ENCODE measurements around the gene SMARCD2. TPM values are rescaled to one million over a fixed set of nuclear protein-coding genes. Genes with fewer than 3 reads are reported as not detected.
A peak's percentile ranks its signal among the peaks of the same experiment; 100 is the strongest.

Gene SMARCD2
- total RNA-seq, 1 experiment from 2014 or later: 98.7 TPM

DNA sequence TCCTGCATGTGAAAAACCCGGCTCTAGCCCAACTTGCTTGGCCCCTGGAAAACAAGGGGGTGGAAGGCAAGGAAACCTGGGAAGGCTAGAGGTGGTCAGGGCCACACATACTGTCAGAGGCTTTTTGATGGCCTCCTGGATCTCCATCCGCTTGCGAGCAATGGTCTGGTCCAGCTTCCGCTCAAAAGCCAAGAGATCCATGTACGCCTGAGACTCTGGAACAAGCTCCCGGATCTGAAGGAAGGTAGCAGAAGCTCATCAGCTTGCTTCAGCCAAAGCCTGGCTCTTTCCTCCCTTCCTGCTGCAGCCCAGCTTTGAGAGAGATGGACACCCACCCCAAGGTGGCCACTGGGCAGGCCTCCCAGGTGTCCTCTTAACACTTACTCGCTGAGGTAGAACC lies 5.7 kb downstream of the SMARCD2 start:
- no peak for DNase-seq
- Histone ChIP-seq H3K9me3 (ENCODE audit: insufficient read depth, low read depth) (no peaks in the 10 kb centered on the region), H2AFZ (no peak overlapping the region), H3K4me1 (replicated peaks; ENCODE audit: insufficient read depth) (peaks cover 39% of the 10 kb centered on the region), H3K27ac (no peak overlapping the region), H3K9me2 (ENCODE audit: insufficient read depth) (no peaks in the 10 kb centered on the region), H3F3A (ENCODE audit: insufficient read depth, low read depth) (peaks cover 40% of the 10 kb centered on the region), H3K27me3 (ENCODE audit: insufficient read depth, low read depth) (no peaks in the 10 kb centered on the region), H3K4me3 (no peak overlapping the region), H3K36me3 (ENCODE audit: low read depth) (0 out of 2 replicates have a peak, but pooled peaks cover 6% of the 10 kb centered on the region), H3K79me2 (ENCODE audit: low read depth) (peaks cover 56% of the 10 kb centered on the region), H3K4me2 (no peak overlapping the region), H4K20me1 (ENCODE audit: insufficient read depth) (peaks cover 12% of the 10 kb centered on the region)
- ChIA-PET CTCF (no interaction called here), POLR2A (ENCODE audit: unreplicated experiment) (no interaction called here)
- intact Hi-C loops (cut with micrococcal nuclease; ENCODE audit: unreplicated experiment): no loop called here
- TF ChIP-seq, protein P1, sequence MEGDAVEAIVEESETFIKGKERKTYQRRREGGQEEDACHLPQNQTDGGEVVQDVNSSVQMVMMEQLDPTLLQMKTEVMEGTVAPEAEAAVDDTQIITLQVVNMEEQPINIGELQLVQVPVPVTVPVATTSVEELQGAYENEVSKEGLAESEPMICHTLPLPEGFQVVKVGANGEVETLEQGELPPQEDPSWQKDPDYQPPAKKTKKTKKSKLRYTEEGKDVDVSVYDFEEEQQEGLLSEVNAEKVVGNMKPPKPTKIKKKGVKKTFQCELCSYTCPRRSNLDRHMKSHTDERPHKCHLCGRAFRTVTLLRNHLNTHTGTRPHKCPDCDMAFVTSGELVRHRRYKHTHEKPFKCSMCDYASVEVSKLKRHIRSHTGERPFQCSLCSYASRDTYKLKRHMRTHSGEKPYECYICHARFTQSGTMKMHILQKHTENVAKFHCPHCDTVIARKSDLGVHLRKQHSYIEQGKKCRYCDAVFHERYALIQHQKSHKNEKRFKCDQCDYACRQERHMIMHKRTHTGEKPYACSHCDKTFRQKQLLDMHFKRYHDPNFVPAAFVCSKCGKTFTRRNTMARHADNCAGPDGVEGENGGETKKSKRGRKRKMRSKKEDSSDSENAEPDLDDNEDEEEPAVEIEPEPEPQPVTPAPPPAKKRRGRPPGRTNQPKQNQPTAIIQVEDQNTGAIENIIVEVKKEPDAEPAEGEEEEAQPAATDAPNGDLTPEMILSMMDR (conservative IDR thresholded peaks at IDR 0.05): no peak
- TF ChIP-seq EZH2 (IDR thresholded peaks at IDR 0.05; ENCODE audit: low read depth): no peak
- BruUV-seq (replicated peaks): no TSS peak

DNA sequence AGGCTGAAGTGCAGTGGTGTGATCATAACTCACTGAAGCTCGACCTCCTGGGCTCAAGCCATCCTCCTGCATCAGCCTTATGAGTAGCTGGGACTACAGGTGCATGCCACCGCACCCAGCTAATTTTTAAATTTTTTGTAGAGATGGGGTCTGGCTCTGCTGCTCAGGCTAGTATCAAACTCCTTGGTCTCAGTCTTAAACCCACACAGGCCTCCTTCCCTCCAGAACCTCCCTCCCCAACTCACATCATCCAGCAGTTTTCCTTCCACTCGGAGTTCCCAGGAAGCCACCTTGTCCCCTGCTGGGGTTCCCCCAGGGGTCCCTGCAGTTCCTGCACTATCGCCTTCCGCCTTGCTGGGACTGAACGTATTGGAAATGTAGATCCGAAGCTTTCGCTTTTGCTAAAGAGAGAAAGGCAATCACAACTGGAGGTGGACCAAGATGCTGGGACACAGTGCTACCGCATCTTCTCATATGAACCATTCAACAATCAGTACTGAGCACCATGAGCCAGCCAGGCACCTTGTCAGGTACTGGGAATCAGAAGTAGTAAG lies 7.2 kb downstream of the SMARCD2 start:
- no peaks in the 10 kb centered on the region for H3K9me2 ChIP-seq (ENCODE audit: insufficient read depth)
- no TSS peak for BruUV-seq (replicated peaks)
- H3K27me3 ChIP-seq (ENCODE audit: insufficient read depth, low read depth): no peaks in the 10 kb centered on the region
- H4K20me1 ChIP-seq (ENCODE audit: insufficient read depth): peaks cover 12% of the 10 kb centered on the region
- H3F3A ChIP-seq (ENCODE audit: insufficient read depth, low read depth): peaks cover 47% of the 10 kb centered on the region
- peaks cover 26% of the 10 kb centered on the region for H3K4me1 ChIP-seq (replicated peaks; ENCODE audit: insufficient read depth)
- TF ChIP-seq, protein P1 (conservative IDR thresholded peaks at IDR 0.05): peak; percentile 24; the same call in 1 of the 2 replicates
- TF ChIP-seq EZH2 (IDR thresholded peaks at IDR 0.05; ENCODE audit: low read depth): no peak
- POLR2A ChIA-PET (ENCODE audit: unreplicated experiment): no interaction called here
- H3K79me2 ChIP-seq (ENCODE audit: low read depth): peaks cover 40% of the 10 kb centered on the region
- intact Hi-C loops (cut with micrococcal nuclease; ENCODE audit: unreplicated experiment): no loop called here
- no peak for DNase-seq
- H3K4me3 ChIP-seq: no peak overlapping the region
- H3K4me2 ChIP-seq: no peak overlapping the region
- H3K27ac ChIP-seq: no peak overlapping the region
- CTCF ChIA-PET: no interaction called here
- H3K9me3 ChIP-seq (ENCODE audit: insufficient read depth, low read depth): no peaks in the 10 kb centered on the region
- H3K36me3 ChIP-seq (ENCODE audit: low read depth): 0 out of 2 replicates have a peak, but pooled peaks cover 13% of the 10 kb centered on the region
- H2AFZ ChIP-seq: no peak overlapping the region

DNA sequence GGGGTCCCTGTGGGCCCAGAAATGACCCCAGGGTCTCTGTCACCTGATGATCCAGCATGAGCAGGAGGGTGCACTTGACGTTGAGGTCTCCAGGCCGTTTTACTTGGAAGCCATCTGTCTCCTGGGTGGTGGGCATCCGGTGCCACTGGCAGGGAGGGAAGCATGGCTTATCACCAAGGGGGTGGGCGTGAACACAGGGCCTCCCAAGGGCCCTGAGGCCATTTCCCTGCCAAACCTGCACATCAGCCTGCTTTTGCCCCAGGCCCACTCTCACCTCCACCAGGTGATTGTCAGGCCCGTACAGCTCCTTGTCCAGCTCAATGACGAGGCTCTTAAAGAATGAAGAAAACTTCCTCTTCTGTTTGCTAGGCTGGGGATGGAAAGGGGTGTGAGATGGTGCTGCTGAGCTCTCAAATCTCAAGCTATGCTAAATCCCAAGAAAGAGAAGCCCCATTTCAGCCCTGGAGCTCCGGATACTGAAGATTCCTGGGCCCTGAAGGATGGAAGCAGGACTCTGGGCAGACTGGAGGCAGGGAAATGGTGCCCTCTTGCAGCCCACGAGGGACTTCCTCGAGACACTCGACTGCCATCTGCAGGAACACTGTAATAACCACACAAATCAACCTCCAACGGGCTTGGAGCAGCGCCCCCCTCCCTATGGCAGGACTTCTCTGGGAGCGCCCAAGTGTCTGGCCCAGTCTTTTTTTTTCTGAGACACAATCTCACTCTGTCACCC lies 7.9 kb downstream of the SMARCD2 start:
- ChIA-PET CTCF (no interaction called here), POLR2A (ENCODE audit: unreplicated experiment) (interaction anchor here (0.7 kb wide), 1 partner anchor 56 kb away, joined by 3 read pairs; no protein-coding TSS in a partner anchor)
- Histone ChIP-seq H4K20me1 (ENCODE audit: insufficient read depth) (peaks cover 12% of the 10 kb centered on the region), H3K9me2 (ENCODE audit: insufficient read depth) (no peaks in the 10 kb centered on the region), H3K9me3 (ENCODE audit: insufficient read depth, low read depth) (no peaks in the 10 kb centered on the region), H3K4me1 (replicated peaks; ENCODE audit: insufficient read depth) (peaks cover 20% of the 10 kb centered on the region), H3K27ac (no peak overlapping the region), H2AFZ (no peak overlapping the region), H3K4me3 (no peak overlapping the region), H3F3A (ENCODE audit: insufficient read depth, low read depth) (peaks cover 40% of the 10 kb centered on the region), H3K27me3 (ENCODE audit: insufficient read depth, low read depth) (no peaks in the 10 kb centered on the region), H3K36me3 (ENCODE audit: low read depth) (peaks cover 19% of the 10 kb centered on the region; the same call in 1 of the 2 replicates), H3K4me2 (no peak overlapping the region), H3K79me2 (ENCODE audit: low read depth) (peaks cover 40% of the 10 kb centered on the region)
- no TSS peak for BruUV-seq (replicated peaks)
- DNase-seq: peak; percentile 40 to 63
- intact Hi-C loops (cut with micrococcal nuclease; ENCODE audit: unreplicated experiment): no loop called here
- TF ChIP-seq, protein P1 (conservative IDR thresholded peaks at IDR 0.05): peak; percentile 58; the same call in 1 of the 2 replicates
- no peak for TF ChIP-seq EZH2 (IDR thresholded peaks at IDR 0.05; ENCODE audit: low read depth)
